RWPE2 (cell line): ENCODE measurements around the gene PARP14.

Experiments used
- ATAC-seq: fragments of 200-7000 bp; cut with Tn5 transposase; 3 replicates; pipeline ENCODE4 v1.9.1; 2021; ENCODE audit warnings: low read depth
- DNase-seq: peaks from one replicate; pipeline ENCODE4 v3.0.0-alpha.2; 2020; ENCODE audit warnings: low spot score
- H3K27ac ChIP-seq: fragments of 450-650 bp; 2 replicates; pipeline ENCODE4 v1.5.1; 2017; ENCODE audit warnings: mild to moderate bottlenecking; ENCODE audit not compliant: poor library complexity, severe bottlenecking
- H3K27me3 ChIP-seq: fragments of 250-450 bp; sonication (Bioruptor Pico); 2 replicates; pipeline ENCODE4 v1.5.1; 2021; ENCODE audit warnings: mild to moderate bottlenecking, moderate library complexity; ENCODE audit not compliant: insufficient read depth, poor library complexity, severe bottlenecking
- H3K36me3 ChIP-seq: fragments of 250-450 bp; sonication (Bioruptor Pico); 2 replicates; pipeline ENCODE4 v1.5.1; 2020; ENCODE audit warnings: low read depth, mild to moderate bottlenecking, moderate library complexity
- H3K4me1 ChIP-seq: fragments of 250-450 bp; sonication (Bioruptor Pico); 2 replicates; pipeline ENCODE4 v1.5.1; 2021; ENCODE audit warnings: mild to moderate bottlenecking, moderate library complexity; ENCODE audit not compliant: insufficient read depth, poor library complexity, severe bottlenecking
- H3K4me3 ChIP-seq: fragments of 250-450 bp; sonication (Bioruptor Pico); 2 replicates; pipeline ENCODE4 v1.5.1; 2021; ENCODE audit warnings: mild to moderate bottlenecking, moderate library complexity; ENCODE audit not compliant: severe bottlenecking
- H3K9me3 ChIP-seq: fragments of 250-450 bp; sonication (Bioruptor Pico); 2 replicates; pipeline ENCODE4 v1.5.1; 2021; ENCODE audit warnings: mild to moderate bottlenecking, moderate library complexity; ENCODE audit not compliant: severe bottlenecking
- TF ChIP-seq, protein P1 (sequence below): fragments of 450-650 bp; IDR thresholded peaks from one replicate; pipeline ENCODE4 v1.5.1; 2017; ENCODE audit warnings: mild to moderate bottlenecking, moderate library complexity; ENCODE audit not compliant: poor library complexity, severe bottlenecking

Gene PARP14, protein sequence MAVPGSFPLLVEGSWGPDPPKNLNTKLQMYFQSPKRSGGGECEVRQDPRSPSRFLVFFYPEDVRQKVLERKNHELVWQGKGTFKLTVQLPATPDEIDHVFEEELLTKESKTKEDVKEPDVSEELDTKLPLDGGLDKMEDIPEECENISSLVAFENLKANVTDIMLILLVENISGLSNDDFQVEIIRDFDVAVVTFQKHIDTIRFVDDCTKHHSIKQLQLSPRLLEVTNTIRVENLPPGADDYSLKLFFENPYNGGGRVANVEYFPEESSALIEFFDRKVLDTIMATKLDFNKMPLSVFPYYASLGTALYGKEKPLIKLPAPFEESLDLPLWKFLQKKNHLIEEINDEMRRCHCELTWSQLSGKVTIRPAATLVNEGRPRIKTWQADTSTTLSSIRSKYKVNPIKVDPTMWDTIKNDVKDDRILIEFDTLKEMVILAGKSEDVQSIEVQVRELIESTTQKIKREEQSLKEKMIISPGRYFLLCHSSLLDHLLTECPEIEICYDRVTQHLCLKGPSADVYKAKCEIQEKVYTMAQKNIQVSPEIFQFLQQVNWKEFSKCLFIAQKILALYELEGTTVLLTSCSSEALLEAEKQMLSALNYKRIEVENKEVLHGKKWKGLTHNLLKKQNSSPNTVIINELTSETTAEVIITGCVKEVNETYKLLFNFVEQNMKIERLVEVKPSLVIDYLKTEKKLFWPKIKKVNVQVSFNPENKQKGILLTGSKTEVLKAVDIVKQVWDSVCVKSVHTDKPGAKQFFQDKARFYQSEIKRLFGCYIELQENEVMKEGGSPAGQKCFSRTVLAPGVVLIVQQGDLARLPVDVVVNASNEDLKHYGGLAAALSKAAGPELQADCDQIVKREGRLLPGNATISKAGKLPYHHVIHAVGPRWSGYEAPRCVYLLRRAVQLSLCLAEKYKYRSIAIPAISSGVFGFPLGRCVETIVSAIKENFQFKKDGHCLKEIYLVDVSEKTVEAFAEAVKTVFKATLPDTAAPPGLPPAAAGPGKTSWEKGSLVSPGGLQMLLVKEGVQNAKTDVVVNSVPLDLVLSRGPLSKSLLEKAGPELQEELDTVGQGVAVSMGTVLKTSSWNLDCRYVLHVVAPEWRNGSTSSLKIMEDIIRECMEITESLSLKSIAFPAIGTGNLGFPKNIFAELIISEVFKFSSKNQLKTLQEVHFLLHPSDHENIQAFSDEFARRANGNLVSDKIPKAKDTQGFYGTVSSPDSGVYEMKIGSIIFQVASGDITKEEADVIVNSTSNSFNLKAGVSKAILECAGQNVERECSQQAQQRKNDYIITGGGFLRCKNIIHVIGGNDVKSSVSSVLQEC (N-terminal part only)

DNA sequence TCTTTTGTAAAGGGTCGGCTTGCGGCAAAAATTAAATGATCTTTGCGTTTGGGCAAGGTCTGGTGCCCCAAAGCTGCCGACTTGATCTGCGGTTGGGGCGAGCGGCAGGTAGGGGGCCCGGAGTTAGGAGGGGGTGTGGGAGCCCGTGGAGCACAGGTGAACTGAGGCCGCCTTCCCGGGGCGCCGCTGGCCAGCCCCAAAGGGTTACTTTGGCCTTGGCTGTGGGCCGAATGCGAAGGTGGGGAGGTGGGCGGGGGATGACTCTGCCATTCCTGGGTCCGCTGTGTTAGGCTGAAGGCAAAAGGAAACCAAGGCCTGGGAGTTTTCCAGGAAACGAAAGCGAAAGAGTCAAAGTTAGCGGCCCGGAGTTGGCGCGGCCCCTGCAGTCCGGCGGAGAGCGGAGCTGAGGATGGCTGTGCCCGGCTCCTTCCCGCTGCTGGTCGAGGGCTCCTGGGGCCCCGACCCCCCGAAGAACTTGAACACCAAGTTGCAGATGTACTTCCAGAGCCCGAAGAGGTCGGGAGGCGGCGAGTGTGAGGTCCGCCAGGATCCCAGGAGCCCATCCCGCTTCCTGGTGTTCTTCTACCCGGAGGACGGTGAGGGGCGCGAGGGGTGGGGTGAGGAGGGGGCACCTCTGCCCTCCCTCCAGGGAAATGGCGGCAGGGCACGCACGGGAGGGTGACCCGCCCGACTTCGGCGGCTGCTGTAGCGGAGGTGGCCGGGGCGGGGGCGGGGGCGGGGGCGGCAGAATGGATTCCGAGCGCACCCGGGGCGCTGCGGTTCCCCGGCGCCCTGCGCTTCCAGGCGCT lies at the start of gene PARP14:
Gene PARP14 (plus strand): TSS at position 365 of the 809 bp plus-strand sequence. CDS start 45 bp downstream, at position 410.
- Histone ChIP-seq H3K36me3 (peaks cover 5% of the 10 kb centered on the region; the same call in 1 of the 2 replicates), H3K9me3 (no peaks in the 10 kb centered on the region), H3K4me1 (peaks cover 9% of the 10 kb centered on the region), H3K27ac (peak within 1 kb of the TSS; percentile 56), H3K27me3 (no peaks in the 10 kb centered on the region), H3K4me3 (peak within 1 kb of the TSS; percentile 78)
- DNase-seq (no peak), ATAC-seq (peak; percentile 71)
- TF ChIP-seq, protein P1, sequence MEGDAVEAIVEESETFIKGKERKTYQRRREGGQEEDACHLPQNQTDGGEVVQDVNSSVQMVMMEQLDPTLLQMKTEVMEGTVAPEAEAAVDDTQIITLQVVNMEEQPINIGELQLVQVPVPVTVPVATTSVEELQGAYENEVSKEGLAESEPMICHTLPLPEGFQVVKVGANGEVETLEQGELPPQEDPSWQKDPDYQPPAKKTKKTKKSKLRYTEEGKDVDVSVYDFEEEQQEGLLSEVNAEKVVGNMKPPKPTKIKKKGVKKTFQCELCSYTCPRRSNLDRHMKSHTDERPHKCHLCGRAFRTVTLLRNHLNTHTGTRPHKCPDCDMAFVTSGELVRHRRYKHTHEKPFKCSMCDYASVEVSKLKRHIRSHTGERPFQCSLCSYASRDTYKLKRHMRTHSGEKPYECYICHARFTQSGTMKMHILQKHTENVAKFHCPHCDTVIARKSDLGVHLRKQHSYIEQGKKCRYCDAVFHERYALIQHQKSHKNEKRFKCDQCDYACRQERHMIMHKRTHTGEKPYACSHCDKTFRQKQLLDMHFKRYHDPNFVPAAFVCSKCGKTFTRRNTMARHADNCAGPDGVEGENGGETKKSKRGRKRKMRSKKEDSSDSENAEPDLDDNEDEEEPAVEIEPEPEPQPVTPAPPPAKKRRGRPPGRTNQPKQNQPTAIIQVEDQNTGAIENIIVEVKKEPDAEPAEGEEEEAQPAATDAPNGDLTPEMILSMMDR: no peak

DNA sequence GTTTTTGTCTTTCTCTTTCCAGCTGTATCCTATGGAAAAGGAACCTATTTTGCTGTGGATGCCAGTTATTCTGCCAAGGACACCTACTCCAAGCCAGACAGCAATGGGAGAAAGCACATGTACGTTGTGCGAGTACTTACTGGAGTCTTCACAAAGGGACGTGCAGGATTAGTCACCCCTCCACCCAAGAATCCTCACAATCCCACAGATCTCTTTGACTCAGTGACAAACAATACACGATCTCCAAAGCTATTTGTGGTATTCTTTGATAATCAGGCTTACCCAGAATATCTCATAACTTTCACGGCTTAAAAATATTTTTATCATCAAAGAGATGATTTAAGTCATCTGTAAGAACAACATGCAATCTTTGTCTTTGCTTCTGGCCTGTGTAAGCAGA lies 44.9 kb upstream of the PARP14 start:
- peak; percentile 67 for ATAC-seq
- Histone ChIP-seq H3K27me3 (no peaks in the 10 kb centered on the region), H3K27ac (peak overlapping the region; percentile 24), H3K9me3 (no peaks in the 10 kb centered on the region), H3K36me3 (no peaks in the 10 kb centered on the region), H3K4me1 (peaks cover 6% of the 10 kb centered on the region), H3K4me3 (no peak overlapping the region)
- TF ChIP-seq, protein P1: no peak
- DNase-seq: no peak

DNA sequence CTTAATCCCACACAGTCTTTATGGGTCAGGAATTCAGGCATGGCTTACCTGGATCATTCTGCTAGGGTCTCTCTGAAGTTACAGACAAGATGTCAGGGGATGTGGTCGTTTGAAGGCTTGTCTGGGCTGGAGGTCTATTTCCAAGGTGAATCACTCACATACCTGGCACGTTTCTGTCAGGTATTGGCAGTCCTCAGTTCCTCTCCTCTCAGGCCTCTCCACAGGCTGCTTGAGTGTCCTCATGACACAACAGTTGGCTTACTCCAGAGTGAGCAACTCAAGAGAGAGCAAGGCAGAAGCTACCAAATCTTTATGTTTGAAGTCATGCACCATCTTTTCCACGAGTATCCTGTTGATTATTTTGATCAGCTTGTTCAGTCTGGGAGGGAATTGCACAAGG lies 43.9 kb upstream of the PARP14 start:
- DNase-seq: no peak
- peak; percentile 89 for ATAC-seq
- H3K4me1 ChIP-seq: peaks cover 6% of the 10 kb centered on the region
- no peak overlapping the region for H3K4me3 ChIP-seq
- TF ChIP-seq, protein P1: no peak
- no peaks in the 10 kb centered on the region for H3K9me3 ChIP-seq
- no peaks in the 10 kb centered on the region for H3K27me3 ChIP-seq
- H3K36me3 ChIP-seq: no peaks in the 10 kb centered on the region
- H3K27ac ChIP-seq: peak overlapping the region; percentile 24

DNA sequence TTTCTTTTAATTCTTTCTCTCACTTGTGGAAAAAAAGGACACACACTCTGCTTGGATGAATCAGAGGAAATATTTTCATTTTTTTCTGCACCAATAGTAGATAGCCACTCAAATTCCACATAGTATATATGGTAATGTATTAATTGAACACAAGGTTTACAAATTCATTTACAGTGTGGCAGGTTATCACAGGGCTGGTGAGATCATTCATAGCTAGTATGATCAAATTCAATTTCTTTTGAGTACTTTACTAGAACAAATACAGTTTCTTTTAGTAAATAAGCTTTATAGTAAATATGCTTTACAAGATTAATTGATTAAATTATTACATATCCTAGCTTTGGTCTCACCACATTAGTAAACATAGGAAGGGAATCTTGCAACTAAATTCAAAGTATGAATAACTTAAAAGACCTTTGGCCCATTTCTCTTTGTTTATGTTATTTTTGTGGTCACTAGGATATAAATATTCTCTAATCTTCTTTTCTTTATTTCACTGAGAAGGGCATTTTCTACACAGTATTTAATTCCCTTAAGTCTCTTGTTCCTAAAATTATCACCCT lies 40.1 kb upstream of the PARP14 start:
- Histone ChIP-seq H3K36me3 (no peaks in the 10 kb centered on the region), H3K27me3 (no peaks in the 10 kb centered on the region), H3K4me1 (peaks cover 6% of the 10 kb centered on the region), H3K27ac (no peak overlapping the region), H3K4me3 (no peak overlapping the region), H3K9me3 (no peaks in the 10 kb centered on the region)
- no peak for DNase-seq
- TF ChIP-seq, protein P1: no peak
- ATAC-seq: no peak
